Measurements from ENCODE around the gene ABCA8. TPM values are rescaled to one million over a fixed set of nuclear protein-coding genes. Genes with fewer than 3 reads are reported as not detected.

Gene ABCA8
- total and polyA plus RNA-seq, 2 of the 8 experiments (the other 6 are each of a cell fraction or from before 2014, with no cell fraction given), result not detected

- no peak for TF ChIP-seq CHD7 (IDR thresholded peaks at IDR 0.05; ENCODE audit: insufficient replicate concordance, low read length)
- TF ChIP-seq ZNF274 (IDR thresholded peaks at IDR 0.05; ENCODE audit: borderline replicate concordance, extremely low read depth, low read length), result no peak
- TF ChIP-seq GTF2F1 (IDR thresholded peaks at IDR 0.05; ENCODE audit: borderline replicate concordance, low read depth, low read length), result no peak
- no peak for TF ChIP-seq ATF3 (IDR thresholded peaks at IDR 0.05; ENCODE audit: insufficient read depth, low read depth, low read length)
- no peak for TF ChIP-seq MAX (IDR thresholded peaks at IDR 0.05)
- TF ChIP-seq CBX8 (IDR thresholded peaks at IDR 0.05; ENCODE audit: borderline replicate concordance, low read depth, low read length), result no peak
- no peak for TF ChIP-seq BACH1 (IDR thresholded peaks at IDR 0.05; ENCODE audit: low read length)
- no peak for TF ChIP-seq SUZ12 (IDR thresholded peaks at IDR 0.05; ENCODE audit: low read length)
- TF ChIP-seq TCF12 (IDR thresholded peaks at IDR 0.05; ENCODE audit: low read depth, low read length), result no peak
- no peak for TF ChIP-seq SIN3A (conservative IDR thresholded peaks at IDR 0.05 in 1 of 2, IDR thresholded peaks at IDR 0.05 in 1 of 2; ENCODE audit: low read depth in 1 of 2, low read length in 2 of 2)
- TF ChIP-seq CHD2 (IDR thresholded peaks at IDR 0.05; ENCODE audit: low read length), result no peak
Measured at GRCh38 chr17:68950725-68951124, 4.5 kb downstream of the ABCA8 start (continued).
